Inflammatory macrophage (primary cell): ENCODE measurements around the gene KRTAP5-6.

Experiments used
- DNase-seq, 2 donors: peaks; one replicate each; pipeline ENCODE4 v3.0.0-alpha.2; 2020 to 2022
- total RNA-seq, 18 experiments: gene quantifications; one replicate each; lab custom pipeline; 2026; ENCODE audit warnings: mixed read lengths in 6 of 18, inconsistent platforms in 2 of 18; lab: John Stamatoyannopoulos, UW

Gene KRTAP5-6
- total RNA-seq = 0 reads per million in 18 experiments

GRCh38 chr11:1696608-1697570, at the start of gene KRTAP5-6:
KRTAP5-6 (plus strand) TSS chr11:1697195; CDS start chr11:1697246, 51 bp downstream.
- no peak for DNase-seq

GRCh38 chr11:1647901-1648652, 48.9 kb upstream of the KRTAP5-6 start:
- no peak for DNase-seq

DNA sequence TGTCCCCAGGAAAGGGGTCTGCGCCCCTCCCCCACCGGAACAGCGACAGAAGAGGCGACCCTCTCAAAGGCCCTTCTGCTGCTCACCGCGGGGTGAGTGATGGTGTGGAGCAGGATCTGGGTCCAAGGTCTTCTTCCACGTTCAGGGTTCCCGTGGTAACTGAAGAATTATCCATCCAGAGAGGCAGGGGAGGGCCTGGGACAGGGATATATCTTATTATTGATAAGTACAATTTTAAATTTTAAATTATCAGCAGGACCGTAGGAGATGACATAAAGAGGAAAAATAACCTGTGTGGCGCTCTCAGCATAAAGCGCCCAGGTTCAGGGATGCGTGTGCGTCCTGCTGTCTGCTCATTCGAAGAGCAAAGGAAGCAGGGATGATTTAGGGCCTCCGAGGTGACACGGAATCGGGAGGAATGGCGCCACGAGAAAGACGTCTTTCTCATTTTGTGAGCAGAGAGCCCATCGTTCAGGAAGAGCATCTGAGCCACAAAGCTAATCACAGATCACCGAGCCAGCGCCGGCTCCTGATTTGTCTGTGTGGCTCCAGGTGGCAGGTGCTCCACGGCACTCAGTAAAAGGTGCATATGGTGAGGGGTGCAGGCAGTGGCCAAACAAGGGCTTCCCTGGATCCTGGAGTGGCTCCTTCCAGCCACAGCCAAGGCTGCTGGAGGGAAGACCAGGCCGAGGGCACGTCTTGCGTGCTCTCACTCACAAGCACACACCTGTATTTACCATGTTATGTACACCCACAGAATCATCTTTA, 48.2 kb upstream of the KRTAP5-6 start:
- no peak for DNase-seq

GRCh38 chr11:1650034-1650917, 46.7 kb upstream of the KRTAP5-6 start:
- DNase-seq = no peak

GRCh38 chr11:1650918-1651262, 46.1 kb upstream of the KRTAP5-6 start:
- no peak for DNase-seq

DNA sequence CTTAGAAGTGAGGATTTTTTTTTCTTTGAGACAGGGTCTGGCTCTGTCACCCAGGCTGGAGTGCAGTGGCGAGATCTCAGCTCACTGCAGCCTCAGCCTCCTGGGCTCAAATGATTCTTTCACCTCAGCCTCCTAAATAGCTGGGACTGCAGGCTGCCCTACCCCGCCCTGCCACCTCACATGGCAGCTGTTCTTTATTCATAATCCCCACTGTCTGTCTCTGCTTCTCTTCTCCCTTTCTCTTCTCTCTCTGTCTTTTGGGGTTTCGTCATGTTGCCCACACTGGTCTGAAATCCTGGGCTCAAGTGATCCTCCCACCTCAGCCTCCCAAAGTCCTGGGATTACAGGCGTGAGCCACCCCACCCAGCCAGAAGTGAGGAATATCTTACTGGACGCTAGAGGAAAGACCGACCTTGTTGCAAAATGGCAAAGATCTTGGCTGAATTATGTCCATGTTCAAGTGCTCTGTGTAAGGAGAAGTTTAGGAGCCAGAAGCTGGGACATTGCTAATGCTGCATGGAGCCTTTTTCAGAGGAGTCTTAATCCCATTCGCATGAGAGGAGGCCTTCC, 45.5 kb upstream of the KRTAP5-6 start:
- DNase-seq = no peak

GRCh38 chr11:1652026-1652425, 45.0 kb upstream of the KRTAP5-6 start:
- no peak for DNase-seq

- DNase-seq = no peak
Observed at GRCh38 chr11:1652442-1652770, 44.6 kb upstream of the KRTAP5-6 start.

GRCh38 chr11:1652771-1653540, 44.0 kb upstream of the KRTAP5-6 start:
- peak; percentile 65 for DNase-seq

DNA sequence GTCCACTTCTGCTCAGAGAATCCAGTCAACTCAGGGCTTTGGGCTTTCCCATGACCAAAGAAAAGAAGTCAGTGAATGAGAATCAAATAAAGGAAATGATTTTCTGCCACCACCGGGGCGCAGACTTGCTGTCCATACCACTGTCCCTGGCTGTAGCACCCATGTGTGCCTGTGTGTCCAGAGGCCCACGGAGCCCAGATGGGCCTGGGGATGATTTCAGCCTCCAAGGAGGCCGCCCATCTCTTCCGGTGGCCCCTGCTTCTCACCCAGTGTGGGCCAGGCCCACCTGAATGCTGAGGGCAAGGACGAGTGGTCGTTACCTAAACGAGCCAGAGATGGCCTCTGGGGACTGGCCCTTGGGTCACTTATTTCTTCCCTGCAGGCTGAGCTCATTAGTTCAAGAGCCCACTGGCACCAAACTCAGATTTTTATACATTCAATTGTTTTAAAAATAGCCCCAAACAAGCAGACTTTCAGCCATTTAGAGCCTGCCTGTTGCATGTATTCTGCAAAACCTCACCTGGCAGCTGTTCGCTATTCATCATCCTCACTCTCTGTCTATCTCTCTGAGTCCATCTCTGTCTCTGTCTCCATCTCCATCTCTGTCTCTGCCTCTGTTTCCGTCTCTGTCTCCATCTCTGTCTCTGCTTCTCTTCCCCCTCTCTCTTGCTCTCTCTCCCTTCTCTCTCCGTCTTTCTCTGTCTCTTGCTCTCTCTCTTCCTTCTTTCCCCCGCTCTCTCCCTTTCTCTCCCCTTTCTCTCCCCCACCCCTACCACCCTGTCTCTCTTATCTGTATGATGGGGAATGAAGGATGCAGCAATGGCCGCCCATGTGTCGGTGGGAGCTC, 43.2 kb upstream of the KRTAP5-6 start:
- DNase-seq = no peak

GRCh38 chr11:1654388-1655167, 42.4 kb upstream of the KRTAP5-6 start:
- peak in 1 of 2 donors; percentile 3 for DNase-seq

DNA sequence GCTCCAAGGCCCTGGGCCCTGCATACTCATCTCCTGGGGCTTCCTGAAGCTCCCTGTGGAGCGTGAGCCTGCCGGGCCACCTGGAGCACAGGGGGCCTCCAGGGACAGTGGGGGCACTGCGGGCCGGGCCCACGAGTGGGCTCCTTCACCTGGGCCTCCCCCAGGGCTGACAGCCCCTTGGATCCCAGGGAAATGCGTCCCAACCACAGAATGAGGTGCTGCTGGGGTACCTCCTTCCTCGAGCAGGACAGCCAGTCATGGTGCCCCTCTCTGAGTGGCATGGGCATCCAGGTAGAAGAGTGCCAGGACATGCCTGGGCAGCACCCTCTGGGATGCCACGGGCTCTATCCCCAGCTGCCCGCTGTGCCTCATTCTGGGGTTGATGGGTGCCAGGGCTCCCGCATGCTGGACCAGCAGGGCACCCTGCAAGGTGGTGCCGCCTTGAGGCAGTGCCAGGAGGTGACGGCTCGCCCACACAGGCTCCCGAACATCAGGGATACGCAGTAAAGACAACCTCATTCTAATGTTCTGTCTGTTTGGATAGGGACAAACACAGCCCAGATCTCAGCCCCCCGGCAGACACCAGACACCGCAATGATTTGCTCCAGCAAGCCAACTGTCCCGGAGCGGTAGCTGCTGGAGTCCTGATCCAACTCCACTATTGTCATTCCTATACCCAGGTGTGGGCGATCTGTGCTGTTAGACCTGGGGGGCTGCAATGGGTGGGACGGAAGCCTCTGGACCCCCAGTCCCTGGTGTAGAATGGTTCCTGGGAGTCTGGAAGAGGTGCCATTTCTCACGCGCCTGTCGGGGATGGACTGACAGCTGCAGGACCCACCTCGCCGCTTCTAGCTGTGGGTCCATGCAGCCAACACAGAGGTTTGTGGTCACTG, 41.6 kb upstream of the KRTAP5-6 start:
- no peak for DNase-seq

GRCh38 chr11:1656061-1656441, 40.9 kb upstream of the KRTAP5-6 start:
- no peak for DNase-seq

- no peak for DNase-seq
Observed at GRCh38 chr11:1656670-1657069, 40.3 kb upstream of the KRTAP5-6 start.

DNA sequence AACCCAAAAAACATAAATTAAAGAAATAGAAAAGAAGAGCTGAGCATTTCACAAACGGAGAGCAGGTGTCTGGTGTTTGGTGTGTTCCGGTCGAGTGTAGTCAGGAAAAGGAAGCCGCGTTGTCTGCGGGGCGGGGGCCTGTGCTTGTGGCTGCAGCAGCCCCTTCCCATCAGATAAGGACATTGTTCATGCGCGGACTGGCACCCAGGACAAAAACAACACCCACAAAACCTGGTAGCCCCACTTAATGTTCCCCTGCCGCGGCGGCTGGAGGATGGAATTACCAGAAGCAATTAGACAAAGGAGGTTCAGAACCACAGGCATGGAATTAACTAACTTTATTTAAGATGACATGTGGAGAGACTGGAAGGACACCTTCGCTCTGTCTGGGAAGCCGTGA, 37.5 kb upstream of the KRTAP5-6 start:
- no peak for DNase-seq

DNA sequence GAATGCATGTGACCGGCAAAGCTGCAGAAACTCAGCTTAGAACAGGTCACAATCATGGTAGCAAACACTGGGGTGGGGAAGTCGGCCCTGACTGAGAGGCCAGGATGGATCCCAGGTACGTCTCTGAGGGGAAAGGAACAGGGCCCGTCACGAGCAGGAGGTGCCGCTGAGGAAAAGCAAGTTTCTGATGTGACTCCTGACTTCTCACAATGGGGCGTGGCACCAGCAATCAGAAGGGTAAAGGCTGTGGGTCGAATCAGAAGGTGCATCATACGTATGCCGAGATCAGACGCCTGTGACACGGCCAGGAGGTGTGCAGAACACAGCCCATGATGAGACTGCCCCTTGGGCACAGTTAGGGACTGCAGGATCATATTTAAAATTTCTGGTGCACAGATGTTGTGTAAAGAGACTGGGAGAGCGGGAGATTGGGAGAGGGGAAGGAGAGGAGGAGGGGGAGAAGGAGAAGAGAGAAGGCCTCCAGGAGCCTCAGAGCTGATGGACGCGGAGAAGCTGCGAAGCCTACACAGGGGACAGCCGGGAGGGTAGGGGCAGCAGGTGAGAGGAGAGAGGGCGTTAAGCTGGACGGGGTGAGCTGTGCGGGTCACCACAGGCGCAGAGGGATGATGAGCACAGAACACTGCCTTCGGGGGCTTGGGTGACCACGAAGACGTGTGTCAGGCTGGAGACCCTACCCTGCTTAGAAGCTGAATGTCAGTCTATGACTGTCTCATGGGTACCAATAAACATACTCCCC, 36.7 kb upstream of the KRTAP5-6 start:
- no peak for DNase-seq
